Parathyroid adenoma (tissue), 2 donors: ENCODE results near the gene DCAF16.

Experiments
- H2AFZ ChIP-seq: fragments of 300-600 bp; sonication (generic); one replicate; pipeline ENCODE4 v1.7.0; 2017; ENCODE audit warnings: antibody characterized with exemption, mild to moderate bottlenecking
- H3K27ac ChIP-seq: fragments of 300-600 bp; sonication (generic); one replicate; pipeline ENCODE4 v1.7.0; 2017
- H3K27me3 ChIP-seq: fragments of 300-600 bp; sonication (generic); one replicate; pipeline ENCODE4 v1.7.0; 2017; ENCODE audit warnings: low read length; ENCODE audit not compliant: control insufficient read depth, insufficient read depth
- H3K36me3 ChIP-seq: fragments of 300-600 bp; sonication (generic); one replicate; pipeline ENCODE4 v1.7.0; 2017; ENCODE audit warnings: low read length; ENCODE audit not compliant: control insufficient read depth, insufficient read depth
- H3K4me1 ChIP-seq: fragments of 300-600 bp; sonication (generic); one replicate; pipeline ENCODE4 v1.7.0; 2017; ENCODE audit warnings: control low read depth
- H3K4me2 ChIP-seq: fragments of 300-600 bp; sonication (generic); one replicate; pipeline ENCODE4 v1.7.0; 2017; ENCODE audit warnings: low read length
- H3K4me3 ChIP-seq: fragments of 300-600 bp; sonication (generic); one replicate; pipeline ENCODE4 v1.7.0; 2017; ENCODE audit warnings: low read depth, low read length
- H3K79me2 ChIP-seq: fragments of 300-600 bp; sonication (generic); one replicate; pipeline ENCODE4 v1.7.0; 2017; ENCODE audit warnings: control low read depth
- H3K9ac ChIP-seq: fragments of 300-600 bp; sonication (generic); one replicate; pipeline ENCODE4 v1.7.0; 2017; ENCODE audit warnings: mild to moderate bottlenecking
- H3K9me3 ChIP-seq: fragments of 300-600 bp; sonication (generic); one replicate; pipeline ENCODE4 v1.7.0; 2017; ENCODE audit warnings: low read length; ENCODE audit not compliant: control insufficient read depth
- CTCF ChIP-seq: fragments of 300-600 bp; sonication (generic); IDR thresholded peaks from one replicate; pipeline ENCODE4 v1.7.0; 2017; ENCODE audit warnings: antibody characterized with exemption, mild to moderate bottlenecking
- donor health status: primary hyperparathyroidism.

The DCAF16 gene

GRCh38 chr4:17812801-17813200, 2.2 kb upstream of the DCAF16 start:
- no peak overlapping the region for H3K9ac ChIP-seq
- H3K27ac ChIP-seq: no peak overlapping the region
- peaks cover 2% of the 10 kb centered on the region for H3K4me1 ChIP-seq
- H3K27me3 ChIP-seq: no peaks in the 10 kb centered on the region
- H3K4me3 ChIP-seq: no peak overlapping the region
- no peak overlapping the region for H2AFZ ChIP-seq
- no peak overlapping the region for H3K4me2 ChIP-seq
- H3K79me2 ChIP-seq: peaks cover 3% of the 10 kb centered on the region
- H3K36me3 ChIP-seq: no peaks in the 10 kb centered on the region
- no peak for TF ChIP-seq CTCF
- H3K9me3 ChIP-seq: no peaks in the 10 kb centered on the region

GRCh38 chr4:17812125-17812524, 1.6 kb upstream of the DCAF16 start:
- Histone ChIP-seq H3K36me3 (no peaks in the 10 kb centered on the region), H3K9ac (no peak overlapping the region), H3K4me2 (no peak overlapping the region), H3K27me3 (no peaks in the 10 kb centered on the region), H3K27ac (no peak overlapping the region), H3K4me3 (no peak overlapping the region), H3K4me1 (peaks cover 4% of the 10 kb centered on the region), H3K79me2 (peaks cover 10% of the 10 kb centered on the region), H3K9me3 (no peaks in the 10 kb centered on the region), H2AFZ (no peak overlapping the region)
- no peak for TF ChIP-seq CTCF

GRCh38 chr4:17811078-17811603, 584 bp upstream of the DCAF16 start:
- Histone ChIP-seq H3K27ac (no peak overlapping the region), H3K27me3 (no peaks in the 10 kb centered on the region), H3K4me1 (peaks cover 4% of the 10 kb centered on the region), H3K9me3 (no peaks in the 10 kb centered on the region), H3K79me2 (peaks cover 11% of the 10 kb centered on the region), H3K36me3 (no peaks in the 10 kb centered on the region), H2AFZ (peak overlapping the region; percentile 92), H3K4me3 (peak overlapping the region; percentile 87), H3K9ac (no peak overlapping the region), H3K4me2 (peak overlapping the region; percentile 89)
- no peak for TF ChIP-seq CTCF

GRCh38 chr4:17809667-17810066, 890 bp downstream of the DCAF16 start:
- H3K4me2 ChIP-seq: peak overlapping the region; percentile 82
- H3K9ac ChIP-seq: no peak overlapping the region
- no peak overlapping the region for H2AFZ ChIP-seq
- no peaks in the 10 kb centered on the region for H3K36me3 ChIP-seq
- H3K79me2 ChIP-seq: peaks cover 11% of the 10 kb centered on the region
- H3K4me1 ChIP-seq: peaks cover 4% of the 10 kb centered on the region
- no peaks in the 10 kb centered on the region for H3K9me3 ChIP-seq
- H3K27ac ChIP-seq: peak overlapping the region; percentile 94
- TF ChIP-seq CTCF: no peak
- peak overlapping the region; percentile 87 for H3K4me3 ChIP-seq
- no peaks in the 10 kb centered on the region for H3K27me3 ChIP-seq

GRCh38 chr4:17807446-17807845, 3.1 kb downstream of the DCAF16 start:
- peaks cover 4% of the 10 kb centered on the region for H3K4me1 ChIP-seq
- H3K27ac ChIP-seq: no peak overlapping the region
- H3K9ac ChIP-seq: no peak overlapping the region
- no peaks in the 10 kb centered on the region for H3K27me3 ChIP-seq
- no peak overlapping the region for H3K4me3 ChIP-seq
- peaks cover 14% of the 10 kb centered on the region for H3K79me2 ChIP-seq
- no peaks in the 10 kb centered on the region for H3K9me3 ChIP-seq
- H3K36me3 ChIP-seq: no peaks in the 10 kb centered on the region
- peak overlapping the region; percentile 5 for H3K4me2 ChIP-seq
- no peak for TF ChIP-seq CTCF
- no peak overlapping the region for H2AFZ ChIP-seq
